Natural killer cell (primary cell): ENCODE results near the gene C17orf58. TPM values are rescaled to one million over a fixed set of nuclear protein-coding genes. Genes with fewer than 3 reads are reported as not detected.

Source experiments
- ATAC-seq, 3 donors: fragments of 150-1000 bp in 2 of 3; fragments of 200-7000 bp in 1 of 3; cut with Tn5 transposase; 1 replicate in 1 of 3; 2 replicates in 2 of 3; pipeline ENCODE4 v1.10.0; 2021; ENCODE audit warnings: mild to moderate bottlenecking in 2 of 3, moderate library complexity in 2 of 3
- DNase-seq, 2 donors: peaks; one replicate each; pipeline versions ENCODE4 v3.0.0 to v3.0.0-alpha.2; 2013 to 2021; ENCODE audit warnings: mixed read lengths in 1 of 2
- H3K27ac ChIP-seq: one replicate; pipeline ENCODE4 v1.5.1; 2013; ENCODE audit warnings: mild to moderate bottlenecking, low read length
- H3K27me3 ChIP-seq: one replicate; pipeline ENCODE4 v1.6.1; 2013; ENCODE audit warnings: low read length; ENCODE audit not compliant: control insufficient read depth, insufficient read depth
- H3K36me3 ChIP-seq: one replicate; pipeline ENCODE4 v1.6.1; 2013; ENCODE audit warnings: low read length; ENCODE audit not compliant: control insufficient read depth, insufficient read depth
- H3K4me1 ChIP-seq: one replicate; pipeline ENCODE4 v1.6.1; 2013; ENCODE audit warnings: low read length; ENCODE audit not compliant: control insufficient read depth, insufficient read depth
- H3K4me3 ChIP-seq: one replicate; pipeline ENCODE4 v1.5.1; 2013; ENCODE audit warnings: low read length
- H3K9me3 ChIP-seq: one replicate; pipeline ENCODE4 v1.6.1; 2013; ENCODE audit warnings: low read length; ENCODE audit not compliant: control insufficient read depth, insufficient read depth
- H3K27ac Mint-ChIP-seq, 2 donors: one replicate each; pipeline ENCODE4 v1.8.0; 2022; ENCODE audit warnings: mild to moderate bottlenecking in 2 of 2, mixed read lengths in 2 of 2, moderate library complexity in 1 of 2
- H3K27me3 Mint-ChIP-seq, 2 donors: one replicate each; pipeline ENCODE4 v1.8.0; 2022; ENCODE audit warnings: low read depth in 2 of 2, mixed read lengths in 2 of 2
- H3K36me3 Mint-ChIP-seq: one replicate; pipeline ENCODE4 v1.8.0; 2022; ENCODE audit warnings: mixed read lengths
- H3K4me1 Mint-ChIP-seq, 2 donors: one replicate each; pipeline ENCODE4 v1.8.0; 2022; ENCODE audit warnings: mixed read lengths in 2 of 2
- H3K4me3 Mint-ChIP-seq: one replicate; pipeline ENCODE4 v1.8.0; 2022; ENCODE audit warnings: mild to moderate bottlenecking, moderate library complexity, mixed read lengths
- H3K9me3 Mint-ChIP-seq, 2 donors: one replicate each; pipeline ENCODE4 v1.8.0; 2022; ENCODE audit warnings: mixed read lengths in 2 of 2
- WGBS: methylation state at CpG from one replicate; pipeline ENCODE4 v1.1.7; 2013; ENCODE audit warnings: missing lambda C conversion rate; ENCODE audit not compliant: insufficient coverage; 5-methylcytosine and 5-hydroxymethylcytosine counted together
- intact Hi-C: fragments of 100-400 bp; cut with micrococcal nuclease; formaldehyde crosslinking; loops from one replicate; pipeline ENCODE4 v1.14.2; 2022
- total RNA-seq, 4 donors: library from RNA; stranded (reverse); fragments of 120-200 nt in 1 of 4; gene quantifications; one replicate each; pipeline versions ENCODE4 v1.2.3 to v1.2.4, GENCODE V29; 2013 to 2022
- TF ChIP-seq, protein P1 (sequence below): fragments of 200-600 bp; IDR thresholded peaks from one replicate; pipeline ENCODE4 v1.8.0; 2022; ENCODE audit warnings: antibody characterized with exemption

C17orf58 gene
- total RNA-seq, 3 donors from 2014 or later (not counting 1 experiment from before 2014, with no cell fraction given): 4.3 to 5.8 (median 4.6) TPM

- Mint-ChIP-seq H3K27me3 (peaks cover 5 to 20% of the 10 kb centered on the region in 2 donors), H3K4me1 (peaks cover 35 to 38% of the 10 kb centered on the region in 2 donors), H3K9me3 (no peaks in the 10 kb centered on the region), H3K36me3 (no peaks in the 10 kb centered on the region), H3K27ac (peak overlapping the region; percentile 89 to 95), H3K4me3 (peak overlapping the region; percentile 93)
- DNase-seq (peak; percentile 77 to 87), ATAC-seq (peak; percentile 74 to 92 (median 80))
- intact Hi-C loops: loop anchor here (10.0 kb wide), 1 partner anchor 1331 kb away; the partner anchor contains the start of gene ABCA5
- no peaks in the 10 kb centered on the region for H3K36me3 ChIP-seq
- no peaks in the 10 kb centered on the region for H3K9me3 ChIP-seq
- H3K4me1 ChIP-seq: peaks cover 29% of the 10 kb centered on the region
- peak overlapping the region; percentile 85 for H3K27ac ChIP-seq
- TF ChIP-seq, protein P1, sequence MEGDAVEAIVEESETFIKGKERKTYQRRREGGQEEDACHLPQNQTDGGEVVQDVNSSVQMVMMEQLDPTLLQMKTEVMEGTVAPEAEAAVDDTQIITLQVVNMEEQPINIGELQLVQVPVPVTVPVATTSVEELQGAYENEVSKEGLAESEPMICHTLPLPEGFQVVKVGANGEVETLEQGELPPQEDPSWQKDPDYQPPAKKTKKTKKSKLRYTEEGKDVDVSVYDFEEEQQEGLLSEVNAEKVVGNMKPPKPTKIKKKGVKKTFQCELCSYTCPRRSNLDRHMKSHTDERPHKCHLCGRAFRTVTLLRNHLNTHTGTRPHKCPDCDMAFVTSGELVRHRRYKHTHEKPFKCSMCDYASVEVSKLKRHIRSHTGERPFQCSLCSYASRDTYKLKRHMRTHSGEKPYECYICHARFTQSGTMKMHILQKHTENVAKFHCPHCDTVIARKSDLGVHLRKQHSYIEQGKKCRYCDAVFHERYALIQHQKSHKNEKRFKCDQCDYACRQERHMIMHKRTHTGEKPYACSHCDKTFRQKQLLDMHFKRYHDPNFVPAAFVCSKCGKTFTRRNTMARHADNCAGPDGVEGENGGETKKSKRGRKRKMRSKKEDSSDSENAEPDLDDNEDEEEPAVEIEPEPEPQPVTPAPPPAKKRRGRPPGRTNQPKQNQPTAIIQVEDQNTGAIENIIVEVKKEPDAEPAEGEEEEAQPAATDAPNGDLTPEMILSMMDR: no peak
- H3K27me3 ChIP-seq: peaks cover 3% of the 10 kb centered on the region
- H3K4me3 ChIP-seq: peak overlapping the region; percentile 79
- WGBS: under 1% methylated on average over 144 of the region's 144 CpGs
Measured at GRCh38 chr17:67993153-67993997, 2.9 kb downstream of the C17orf58 start.

DNA sequence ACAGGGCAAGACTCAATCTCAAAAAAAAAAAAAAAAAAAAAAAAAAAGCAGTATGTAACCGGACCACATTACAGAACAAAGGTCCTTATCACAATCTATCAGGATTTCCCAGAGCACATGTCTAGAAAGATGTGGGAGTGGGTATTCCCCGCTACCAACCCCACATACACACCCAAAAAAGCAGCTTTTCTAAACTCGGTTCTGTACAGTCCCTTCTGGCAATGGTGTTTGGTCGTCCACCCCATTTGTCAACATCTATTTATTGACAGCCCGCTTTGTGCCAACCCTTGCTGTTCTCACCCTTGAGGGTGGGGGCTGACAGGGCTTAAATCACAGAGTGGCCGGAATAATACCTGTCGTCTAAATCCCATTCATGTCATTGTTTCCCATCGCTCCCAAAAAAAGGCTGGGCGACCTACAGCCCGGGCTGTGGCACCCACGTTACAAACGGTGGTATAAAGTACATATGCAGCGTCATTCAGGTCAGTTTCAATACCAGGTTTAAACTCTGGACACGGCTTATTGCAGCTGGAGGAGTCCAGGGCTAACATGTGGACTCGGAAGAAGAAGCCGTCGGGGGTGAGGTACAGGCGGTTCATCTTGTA lies 3.6 kb downstream of the C17orf58 start:
- no peaks in the 10 kb centered on the region for H3K9me3 ChIP-seq
- H3K36me3 Mint-ChIP-seq: no peaks in the 10 kb centered on the region
- DNase-seq (peak in 1 of 2 donors; percentile 47), ATAC-seq (peak in 2 of 3 donors; percentile 6 to 18)
- 5% methylated on average over 17 of the region's 18 CpGs for WGBS
- H3K4me1 Mint-ChIP-seq: peaks cover 35 to 38% of the 10 kb centered on the region in 2 donors
- H3K4me3 Mint-ChIP-seq: peak overlapping the region; percentile 93
- H3K27ac ChIP-seq: peak overlapping the region; percentile 52
- H3K36me3 ChIP-seq: no peaks in the 10 kb centered on the region
- H3K27ac Mint-ChIP-seq: peak overlapping the region; percentile 89 to 95
- H3K9me3 Mint-ChIP-seq: no peaks in the 10 kb centered on the region
- H3K4me3 ChIP-seq: peak overlapping the region; percentile 65
- H3K27me3 ChIP-seq: peaks cover 3% of the 10 kb centered on the region
- peaks cover 29% of the 10 kb centered on the region for H3K4me1 ChIP-seq
- intact Hi-C loops: loop anchor here (10.0 kb wide), 1 partner anchor 1332 kb away; the partner anchor contains the start of gene ABCA5
- peaks cover 5 to 19% of the 10 kb centered on the region in 2 donors for H3K27me3 Mint-ChIP-seq
- TF ChIP-seq, protein P1: no peak

DNA sequence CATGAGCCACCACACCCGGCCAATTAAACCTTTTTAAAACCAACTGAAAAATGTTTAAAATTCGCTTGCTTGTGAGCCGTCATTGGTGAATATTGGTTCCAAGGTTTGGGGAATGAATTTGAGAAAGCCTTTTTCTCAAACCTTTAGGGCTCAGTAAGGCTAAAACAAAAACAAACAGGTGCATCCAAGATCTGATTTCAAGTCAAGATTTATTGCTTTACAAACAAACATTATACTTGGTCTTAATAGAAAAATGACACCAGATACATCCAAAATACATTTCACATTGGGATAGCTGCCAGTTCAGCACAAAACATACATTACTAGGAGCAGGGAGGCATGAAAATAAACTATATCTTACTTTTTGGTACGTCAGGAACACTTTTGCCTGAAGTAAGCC lies 5.4 kb downstream of the C17orf58 start:
- no peak overlapping the region for H3K4me3 Mint-ChIP-seq
- no peaks in the 10 kb centered on the region for H3K36me3 Mint-ChIP-seq
- no peaks in the 10 kb centered on the region for H3K9me3 ChIP-seq
- intact Hi-C loops: loop anchor here (10.0 kb wide), 1 partner anchor 1334 kb away; the partner anchor contains the start of gene ABCA5
- no peaks in the 10 kb centered on the region for H3K27me3 ChIP-seq
- H3K9me3 Mint-ChIP-seq: no peaks in the 10 kb centered on the region
- no peak overlapping the region for H3K4me3 ChIP-seq
- 100% methylated on average over 3 of the region's 4 CpGs for WGBS
- TF ChIP-seq, protein P1: no peak
- ATAC-seq (no peak), DNase-seq (no peak)
- H3K27ac Mint-ChIP-seq: no peak overlapping the region
- no peaks in the 10 kb centered on the region for H3K36me3 ChIP-seq
- H3K27me3 Mint-ChIP-seq: peaks cover 5 to 7% of the 10 kb centered on the region in 2 donors
- H3K27ac ChIP-seq: no peak overlapping the region
- H3K4me1 Mint-ChIP-seq: peaks cover 27 to 30% of the 10 kb centered on the region in 2 donors
- peaks cover 23% of the 10 kb centered on the region for H3K4me1 ChIP-seq
